GM21825 (cell line): Measurements from ENCODE around the gene GPC5.
"Not testable (repeated sequence)": the region's sequence is repeated elsewhere in the genome, so short reads cannot be mapped to it uniquely, and the experiment has no call there.

Source experiments
- ATAC-seq: cut with Tn5 transposase; IDR thresholded peaks from one replicate; pipeline ENCODE4 v1.9.1; 2021; ENCODE audit warnings: mild to moderate bottlenecking, moderate library complexity; ENCODE audit not compliant: unreplicated experiment

The GPC5 gene

GRCh38 chr13:92896842-92897241 lies 1498.4 kb downstream of the GPC5 start:
- ATAC-seq, result no peak

- not testable (repeated sequence) for ATAC-seq
Observed at GRCh38 chr13:92898946-92899345, 1500.5 kb downstream of the GPC5 start.

- no peak for ATAC-seq
Observed at GRCh38 chr13:92900446-92900845, 1502.0 kb downstream of the GPC5 start.

GRCh38 chr13:92901739-92902138 lies 1503.3 kb downstream of the GPC5 start:
- no peak for ATAC-seq

- ATAC-seq, result no peak
Observed at GRCh38 chr13:92912629-92913028, 1514.2 kb downstream of the GPC5 start.

GRCh38 chr13:92913840-92914239 lies 1515.4 kb downstream of the GPC5 start:
- ATAC-seq, result no peak
